Body of pancreas (tissue), 4 donors: Measurements from ENCODE around the gene TGM2. TPM values are rescaled to one million over a fixed set of nuclear protein-coding genes. Genes with fewer than 3 reads are reported as not detected.

Experiments used
- ATAC-seq: fragments of 150-250 bp; one replicate; pipeline ENCODE4 v1.9.1; 2016
- DNase-seq, 4 donors: peaks; one replicate each; pipeline ENCODE4 v3.0.0-alpha.2; 2019
- H3K27ac ChIP-seq, 4 donors: fragments of 200-600 bp; sonication (generic); 1 replicate in 3 of 4; 2 replicates in 1 of 4; pipeline versions ENCODE4 v1.5.1 to v1.6.1; 2016 to 2019; ENCODE audit warnings: mild to moderate bottlenecking in 1 of 4, mixed read lengths in 1 of 4, moderate library complexity in 1 of 4
- H3K27me3 ChIP-seq, 2 donors: fragments of 200-600 bp; sonication (generic); one replicate each; pipeline ENCODE4 v1.6.0; 2016; ENCODE audit warnings: mild to moderate bottlenecking in 1 of 2
- H3K36me3 ChIP-seq, 2 donors: fragments of 200-600 bp; sonication (generic); replicated peaks in 1 of 2; 2 replicates each; pipeline ENCODE4 v1.5.1; 2016; ENCODE audit warnings: low read depth in 2 of 2; ENCODE audit not compliant: insufficient read depth in 1 of 2
- H3K4me1 ChIP-seq: fragments of 200-600 bp; sonication (generic); one replicate; pipeline ENCODE4 v1.6.0; 2016
- H3K4me3 ChIP-seq, 2 donors: fragments of 200-600 bp; sonication (generic); 1 replicate in 1 of 2; 2 replicates in 1 of 2; pipeline ENCODE4 v1.5.1; 2016 to 2019
- H3K9me3 ChIP-seq, 3 donors: fragments of 200-600 bp; sonication (generic); 1 replicate in 2 of 3; 2 replicates in 1 of 3; pipeline ENCODE4 v1.5.1; 2016
- POLR2A ChIP-seq, 3 donors: fragments of 450-650 bp; IDR thresholded peaks; one replicate each; pipeline ENCODE4 v1.6.1; 2016; ENCODE audit warnings: antibody characterized with exemption in 3 of 3, mild to moderate bottlenecking in 2 of 3
- WGBS, 2 donors: methylation state at CpG; one replicate each; pipeline ENCODE4 v1.1.5; 2017; 5-methylcytosine and 5-hydroxymethylcytosine counted together
- intact Hi-C: fragments of 100-400 bp; cut with DNase I; formaldehyde crosslinking; loops from one replicate; pipeline ENCODE4 v1.15.1; 2023
- total RNA-seq, 2 donors: library from RNA; depleted of rRNA; stranded (reverse); fragments of >200 nt; gene quantifications; one replicate each; pipeline ENCODE4 v1.1.0, GENCODE V29; 2016
- TF ChIP-seq, protein P1 (sequence below), 7 experiments: fragments of 450-650 bp in 4 of 7; fragments of 200-600 bp in 3 of 7; sonication (generic) in 3 of 7; IDR thresholded peaks; one replicate each; pipeline ENCODE4 v1.5.1; 2016 to 2019; ENCODE audit warnings: antibody characterized with exemption in 7 of 7

TGM2 gene
- total RNA-seq, 2 donors from 2014 or later = 17.1 to 27.5 TPM

DNA sequence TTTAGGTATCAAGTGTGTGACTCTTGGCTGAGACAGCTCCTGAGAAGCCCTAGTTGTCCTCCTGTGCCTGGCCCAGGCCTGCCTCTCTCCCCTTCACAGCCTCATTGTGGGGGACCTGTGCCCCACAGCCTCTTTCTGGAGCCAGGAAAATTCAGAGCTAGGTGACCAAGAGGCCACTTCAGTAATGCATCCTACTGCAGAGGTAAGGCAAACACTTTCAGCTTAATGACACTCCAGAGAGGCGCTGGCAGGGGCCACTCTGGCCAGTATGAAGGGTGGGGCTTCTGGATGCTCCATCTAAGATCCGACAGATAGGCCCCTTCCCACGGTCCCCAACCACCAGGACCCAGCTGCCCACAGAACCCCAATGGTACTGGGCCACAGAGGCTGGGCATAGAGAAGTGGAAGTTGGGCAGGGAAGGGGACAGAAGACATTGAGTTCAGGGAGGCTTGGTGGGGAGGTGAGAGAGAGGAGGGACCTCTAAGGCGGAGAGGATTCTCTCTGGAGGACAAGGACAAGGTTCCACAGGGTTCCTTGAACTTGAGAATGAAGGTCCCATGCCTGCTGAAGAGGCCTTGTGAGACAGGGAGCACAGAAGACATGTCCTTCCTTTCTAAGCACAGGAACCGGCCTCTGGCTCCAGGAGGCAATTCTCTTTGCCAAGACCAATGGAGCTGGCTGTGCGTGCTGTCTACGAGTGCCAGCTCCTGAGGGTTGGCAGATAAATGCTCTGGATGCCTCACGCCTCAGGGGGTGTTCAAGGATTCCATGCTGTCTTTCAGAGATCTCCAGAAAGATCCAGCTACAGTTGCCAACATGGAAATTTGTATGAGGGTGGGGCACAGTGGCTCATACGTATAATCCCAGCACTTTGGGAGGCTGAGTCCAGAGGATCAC, 46.4 kb upstream of the TGM2 start:
- intact Hi-C loops = no loop called here
- H3K27me3 ChIP-seq = no peaks in the 10 kb centered on the region
- no peak overlapping the region for H3K4me3 ChIP-seq
- H3K27ac ChIP-seq = no peak overlapping the region
- 76 to 80% methylated on average over 7 to 9 of the region's 9 CpGs for WGBS, 2 donors
- H3K9me3 ChIP-seq = no peaks in the 10 kb centered on the region
- ATAC-seq (no peak), DNase-seq (no peak)
- H3K4me1 ChIP-seq = no peaks in the 10 kb centered on the region
- no peak for TF ChIP-seq POLR2A (IDR thresholded peaks at IDR 0.05)
- TF ChIP-seq, protein P1, sequence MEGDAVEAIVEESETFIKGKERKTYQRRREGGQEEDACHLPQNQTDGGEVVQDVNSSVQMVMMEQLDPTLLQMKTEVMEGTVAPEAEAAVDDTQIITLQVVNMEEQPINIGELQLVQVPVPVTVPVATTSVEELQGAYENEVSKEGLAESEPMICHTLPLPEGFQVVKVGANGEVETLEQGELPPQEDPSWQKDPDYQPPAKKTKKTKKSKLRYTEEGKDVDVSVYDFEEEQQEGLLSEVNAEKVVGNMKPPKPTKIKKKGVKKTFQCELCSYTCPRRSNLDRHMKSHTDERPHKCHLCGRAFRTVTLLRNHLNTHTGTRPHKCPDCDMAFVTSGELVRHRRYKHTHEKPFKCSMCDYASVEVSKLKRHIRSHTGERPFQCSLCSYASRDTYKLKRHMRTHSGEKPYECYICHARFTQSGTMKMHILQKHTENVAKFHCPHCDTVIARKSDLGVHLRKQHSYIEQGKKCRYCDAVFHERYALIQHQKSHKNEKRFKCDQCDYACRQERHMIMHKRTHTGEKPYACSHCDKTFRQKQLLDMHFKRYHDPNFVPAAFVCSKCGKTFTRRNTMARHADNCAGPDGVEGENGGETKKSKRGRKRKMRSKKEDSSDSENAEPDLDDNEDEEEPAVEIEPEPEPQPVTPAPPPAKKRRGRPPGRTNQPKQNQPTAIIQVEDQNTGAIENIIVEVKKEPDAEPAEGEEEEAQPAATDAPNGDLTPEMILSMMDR (IDR thresholded peaks at IDR 0.05) = no peak
- no peaks in the 10 kb centered on the region for H3K36me3 ChIP-seq

DNA sequence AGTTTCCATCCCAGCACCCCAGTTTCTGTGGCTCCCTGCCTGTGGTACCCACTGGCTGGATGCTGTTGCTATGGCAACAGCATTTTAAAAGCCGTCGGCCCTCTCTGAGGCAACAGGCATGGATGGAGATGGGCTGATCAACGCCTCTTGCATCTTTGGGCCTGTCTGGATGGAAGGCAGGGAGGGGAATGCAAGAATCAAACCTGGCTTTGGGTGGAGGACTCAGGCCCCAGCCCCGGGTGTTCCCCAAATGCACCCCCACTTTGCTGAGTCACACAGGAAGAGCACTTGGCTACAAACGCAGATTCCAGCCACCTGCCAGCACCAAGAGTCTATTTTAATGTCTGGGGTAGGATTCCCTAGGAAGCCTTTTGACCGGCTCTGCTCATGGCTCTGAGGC, 45.7 kb upstream of the TGM2 start:
- Histone ChIP-seq H3K4me3 (no peak overlapping the region), H3K4me1 (no peaks in the 10 kb centered on the region), H3K27me3 (no peaks in the 10 kb centered on the region), H3K36me3 (no peaks in the 10 kb centered on the region), H3K9me3 (no peaks in the 10 kb centered on the region), H3K27ac (no peak overlapping the region)
- 39 to 65% methylated on average over 5 to 6 of the region's 6 CpGs for WGBS, 2 donors
- no peak for TF ChIP-seq POLR2A (IDR thresholded peaks at IDR 0.05)
- TF ChIP-seq, protein P1 (IDR thresholded peaks at IDR 0.05) = no peak
- intact Hi-C loops = no loop called here
- ATAC-seq (no peak), DNase-seq (no peak)

DNA sequence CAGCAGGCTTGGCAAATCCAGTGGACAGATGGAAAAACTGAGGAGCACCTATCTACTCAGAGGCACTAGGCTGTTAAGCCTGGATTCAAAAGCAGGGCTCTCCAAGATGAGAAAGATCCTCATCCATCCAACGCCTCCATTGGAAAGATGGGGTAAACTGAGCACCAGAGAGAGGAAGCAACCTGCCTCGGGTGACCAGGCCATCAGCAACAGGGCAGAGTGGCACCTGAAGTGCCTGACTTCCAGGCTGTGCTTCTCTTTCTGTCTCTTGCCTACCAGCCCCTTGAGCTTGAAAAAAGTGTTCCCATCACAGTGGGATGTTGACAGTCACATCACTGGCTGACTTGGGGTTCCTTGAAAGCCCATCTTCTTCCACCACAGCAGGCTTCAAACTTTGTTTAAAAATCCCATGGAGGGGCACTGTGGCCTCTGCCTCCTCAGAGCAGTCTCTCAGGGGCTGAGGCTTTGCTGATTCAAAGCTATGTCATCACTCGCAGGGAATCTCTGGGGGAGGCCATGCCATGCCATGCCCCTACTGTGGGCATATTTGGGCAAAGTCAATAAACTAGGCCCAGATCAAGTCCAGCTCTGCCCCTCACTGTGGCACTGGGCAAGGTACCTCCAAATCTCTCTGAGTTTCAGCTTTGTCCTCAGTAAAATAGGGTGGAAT, 44.8 kb upstream of the TGM2 start:
- 83 to 90% methylated on average over 2 to 3 of the region's 3 CpGs for WGBS, 2 donors
- no peak overlapping the region for H3K27ac ChIP-seq
- H3K36me3 ChIP-seq = no peaks in the 10 kb centered on the region
- TF ChIP-seq, protein P1 (IDR thresholded peaks at IDR 0.05) = no peak
- no peak for TF ChIP-seq POLR2A (IDR thresholded peaks at IDR 0.05)
- DNase-seq (no peak), ATAC-seq (no peak)
- H3K27me3 ChIP-seq = no peaks in the 10 kb centered on the region
- no peak overlapping the region for H3K4me3 ChIP-seq
- intact Hi-C loops = no loop called here
- no peaks in the 10 kb centered on the region for H3K9me3 ChIP-seq
- no peaks in the 10 kb centered on the region for H3K4me1 ChIP-seq

DNA sequence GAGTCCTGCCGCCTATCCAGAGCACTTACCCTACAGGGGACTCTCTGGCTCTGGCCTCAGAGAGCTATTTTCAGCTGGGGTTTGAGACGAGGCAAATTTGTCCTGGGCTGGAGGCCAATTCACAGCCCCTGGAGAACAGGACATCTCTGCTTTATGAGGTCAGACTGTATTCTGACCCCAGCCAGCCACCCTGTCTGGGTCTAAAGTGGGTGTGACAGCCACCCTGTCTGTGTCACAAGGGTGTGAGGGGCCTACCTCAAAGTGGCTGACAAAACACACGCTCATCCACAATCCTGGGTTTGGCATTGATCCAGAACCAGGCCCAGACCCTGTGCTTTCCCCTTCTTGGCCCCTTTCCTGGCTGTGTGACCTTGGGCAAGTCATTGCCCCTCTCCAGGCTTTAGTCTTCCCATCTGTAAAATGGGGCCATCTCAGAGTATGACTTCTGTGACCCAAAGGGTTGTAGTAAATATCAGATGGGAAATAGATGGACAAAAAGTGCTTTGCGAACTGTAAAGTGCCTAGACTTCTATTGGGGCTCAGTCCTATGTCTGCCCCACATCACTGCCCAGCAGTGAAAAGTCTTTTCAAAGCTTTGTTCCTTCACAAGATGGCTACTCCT, 44.1 kb upstream of the TGM2 start:
- intact Hi-C loops = no loop called here
- no peaks in the 10 kb centered on the region for H3K27me3 ChIP-seq
- H3K4me1 ChIP-seq = no peaks in the 10 kb centered on the region
- H3K36me3 ChIP-seq = no peaks in the 10 kb centered on the region
- ATAC-seq (peak; percentile 21), DNase-seq (no peak)
- TF ChIP-seq, protein P1 (IDR thresholded peaks at IDR 0.05) = no peak
- TF ChIP-seq POLR2A (IDR thresholded peaks at IDR 0.05) = no peak
- H3K4me3 ChIP-seq = no peak overlapping the region
- no peaks in the 10 kb centered on the region for H3K9me3 ChIP-seq
- no peak overlapping the region for H3K27ac ChIP-seq
- WGBS, 2 donors = 67 to 70% methylated on average over 4 of the region's 4 CpGs
